GM21717 (cell line): ENCODE data around the gene ITGA4.

Experiments used
- ATAC-seq: cut with Tn5 transposase; IDR thresholded peaks from one replicate; pipeline ENCODE4 v1.9.1; 2021; ENCODE audit warnings: mild to moderate bottlenecking, moderate library complexity; ENCODE audit not compliant: unreplicated experiment

Gene ITGA4

DNA sequence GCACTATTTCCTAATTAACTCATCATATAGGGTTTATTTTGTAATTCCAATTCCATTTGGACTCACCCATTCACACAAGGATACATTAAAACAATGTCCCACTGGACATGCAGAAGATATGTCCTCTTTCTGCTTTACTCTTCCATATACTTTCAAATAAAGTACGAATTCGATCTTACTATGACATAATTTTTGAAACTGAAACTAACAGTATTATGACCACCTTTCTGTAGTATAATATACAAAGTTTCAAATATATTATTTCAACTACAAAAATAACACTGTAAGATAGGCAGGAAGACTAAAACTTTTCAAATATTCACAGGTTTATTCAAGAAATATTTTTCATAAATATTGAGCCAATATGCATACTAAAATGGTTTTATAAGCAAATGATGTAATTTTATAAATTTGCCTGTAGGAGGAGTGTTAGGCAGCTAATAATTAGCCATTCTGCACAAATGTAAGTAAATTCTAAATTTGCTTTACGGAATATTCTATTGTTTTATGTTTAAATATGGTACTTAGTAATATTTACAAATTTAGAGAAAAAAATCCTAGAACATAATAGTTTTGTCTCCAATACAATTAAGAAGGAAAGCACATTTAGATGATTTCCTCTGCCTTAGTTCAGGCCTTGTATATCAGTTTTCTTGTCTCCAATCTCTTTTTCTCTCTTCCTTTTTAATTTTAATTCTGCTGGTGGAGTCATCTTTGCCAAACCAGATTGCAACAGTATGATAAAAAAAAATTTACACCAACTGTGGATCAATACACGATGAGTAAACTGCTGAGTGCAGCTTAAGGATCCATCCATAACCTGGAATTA, 113.9 kb downstream of the ITGA4 start:
- ATAC-seq, result no peak

DNA sequence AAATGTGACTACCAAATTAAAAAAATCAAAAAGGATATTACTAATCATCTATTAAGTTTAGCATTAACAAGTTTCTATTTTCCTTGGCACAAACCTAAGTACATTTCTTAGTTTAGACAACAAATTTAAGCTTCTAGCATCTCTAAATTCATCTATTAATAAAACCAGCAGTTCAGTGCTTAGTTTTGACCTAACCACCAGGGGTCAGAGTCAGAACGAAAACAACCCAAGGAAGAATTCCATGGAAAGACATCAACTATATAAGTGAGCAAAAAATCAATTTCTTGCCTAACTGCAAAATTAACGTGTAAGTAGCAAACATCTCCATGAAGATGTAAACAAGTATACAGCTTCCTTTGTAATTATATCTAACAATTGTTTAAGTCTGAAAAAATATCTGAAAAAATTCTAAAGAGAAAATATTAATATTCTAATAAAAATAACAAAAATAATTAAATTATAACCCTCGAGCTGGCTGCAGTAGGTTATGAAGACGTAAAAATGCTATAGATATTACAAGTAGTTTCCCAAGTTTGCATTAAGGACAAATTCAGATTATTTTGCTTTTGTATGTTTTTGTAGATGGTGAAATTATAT, 116.1 kb downstream of the ITGA4 start:
- no peak for ATAC-seq

DNA sequence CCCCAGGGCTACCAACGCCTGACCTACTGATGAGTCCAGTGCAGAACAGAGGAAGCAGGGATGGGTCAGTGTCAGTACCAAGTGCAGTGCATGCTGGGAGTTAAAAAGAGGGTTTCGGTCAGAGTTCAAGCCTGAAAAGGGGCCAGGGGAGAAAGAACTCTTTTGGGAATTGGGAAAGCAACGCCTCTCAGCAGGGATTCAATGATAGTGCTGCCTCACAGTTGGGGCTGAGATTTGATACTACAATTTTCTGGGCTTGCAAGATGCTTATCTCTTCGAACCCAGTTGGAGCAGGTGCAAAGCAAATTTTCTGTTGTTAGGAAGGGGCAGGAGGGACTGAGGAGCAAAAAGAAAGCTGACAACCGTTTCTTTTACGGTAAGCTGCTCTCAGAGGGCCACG, 117.1 kb downstream of the ITGA4 start:
- no peak for ATAC-seq

DNA sequence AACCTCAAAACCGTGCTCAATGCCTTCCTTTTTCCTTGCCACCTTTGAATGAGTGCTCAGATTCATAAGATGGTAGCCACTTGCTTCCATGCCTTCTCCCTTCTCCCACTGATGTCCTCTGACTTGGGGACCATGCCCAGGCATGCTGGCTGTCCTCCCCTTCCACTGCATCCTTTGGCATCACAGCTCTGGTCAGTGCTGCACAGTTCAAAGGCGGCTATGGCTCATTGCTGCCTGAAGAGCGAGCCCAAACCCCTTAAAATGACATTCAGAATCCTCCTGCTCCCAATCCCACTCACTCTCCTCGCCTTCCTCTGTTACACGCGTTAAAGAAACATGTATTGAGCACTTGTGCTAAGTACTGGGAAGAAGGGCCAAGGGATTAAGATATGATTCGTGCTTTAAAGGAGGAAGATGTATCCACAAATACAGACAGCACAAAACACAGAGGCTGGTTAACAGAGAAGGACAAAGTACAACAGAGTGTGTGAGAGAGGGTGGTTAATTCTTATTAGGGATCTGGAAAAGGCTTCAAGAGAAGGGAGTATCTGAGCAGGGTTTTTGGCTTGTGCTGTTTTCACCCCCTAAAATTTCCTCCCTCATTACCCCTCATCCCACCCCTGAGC, 118.0 kb downstream of the ITGA4 start:
- no peak for ATAC-seq

DNA sequence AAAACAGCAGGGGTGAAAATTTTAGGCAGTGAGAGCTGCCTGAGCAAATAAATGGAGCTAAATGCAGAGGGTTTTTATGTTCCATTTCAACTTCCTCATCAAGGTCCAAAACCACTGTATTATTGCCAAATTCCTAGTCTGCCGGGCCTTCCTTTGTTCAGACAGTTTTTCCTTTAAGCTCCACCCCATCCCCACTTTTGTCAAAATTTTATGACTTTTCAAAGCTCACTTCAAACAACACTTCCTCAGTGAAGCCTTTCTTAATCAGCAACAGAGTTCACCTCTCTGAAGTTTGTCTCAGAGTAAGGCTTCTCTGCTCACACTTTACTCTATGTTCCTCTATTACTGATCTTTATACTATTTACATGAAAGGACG, 118.5 kb downstream of the ITGA4 start:
- no peak for ATAC-seq

DNA sequence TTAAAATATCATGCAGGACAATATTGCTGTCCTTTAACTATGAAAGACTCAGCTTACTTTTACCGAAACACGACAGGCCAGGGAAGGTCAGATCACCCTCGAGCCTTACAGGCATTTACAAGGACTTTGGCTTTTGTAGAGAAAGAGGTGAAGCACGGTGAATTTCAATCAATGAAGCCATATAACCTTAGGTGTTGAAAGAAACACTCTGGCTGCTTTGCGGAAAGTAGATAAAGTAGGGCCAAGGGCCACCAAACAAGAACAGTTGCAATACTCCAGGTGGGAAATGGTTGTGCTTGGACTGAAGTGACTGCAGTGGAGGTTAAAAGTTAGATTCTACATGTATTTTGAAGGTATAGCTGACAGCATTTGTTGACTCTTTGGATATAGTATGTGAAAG, 119.2 kb downstream of the ITGA4 start:
- no peak for ATAC-seq

DNA sequence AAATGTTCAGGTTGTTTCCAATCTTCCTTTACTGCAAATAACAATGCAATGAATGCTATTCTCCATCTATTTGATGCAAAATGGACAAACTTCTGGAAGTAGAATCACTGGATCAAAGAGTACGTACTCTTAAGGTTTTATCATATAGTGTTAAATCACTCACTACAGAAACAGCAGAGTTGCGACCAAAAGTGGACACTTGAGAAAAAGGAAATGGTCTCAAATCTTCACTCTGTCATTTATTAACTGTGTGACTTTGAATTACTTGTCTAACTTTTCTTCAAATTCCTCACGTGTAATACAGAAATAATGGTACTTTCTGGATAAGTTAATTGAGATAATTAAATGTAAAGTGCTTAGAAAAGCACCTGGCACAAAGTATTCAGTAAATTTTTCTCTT, 121.6 kb downstream of the ITGA4 start:
- ATAC-seq, result no peak

DNA sequence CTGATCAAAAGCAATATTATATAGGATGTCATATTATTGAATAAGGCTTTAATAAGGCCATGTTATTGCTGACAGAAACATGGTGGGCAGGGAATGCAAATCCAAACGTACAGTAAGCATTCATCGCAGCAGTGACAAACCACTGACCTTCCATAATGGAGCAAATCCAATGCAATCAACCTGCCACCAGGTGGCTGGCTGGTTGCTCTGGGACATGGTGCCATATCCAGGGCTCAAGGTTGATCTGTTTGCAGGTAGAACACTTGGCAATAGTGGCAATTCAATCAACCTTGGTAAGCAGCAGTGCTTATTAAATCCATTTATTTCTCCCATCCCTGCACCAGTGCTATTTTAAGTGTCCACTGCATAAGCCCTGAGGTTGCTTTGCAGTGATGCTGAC, 124.3 kb downstream of the ITGA4 start:
- no peak for ATAC-seq

DNA sequence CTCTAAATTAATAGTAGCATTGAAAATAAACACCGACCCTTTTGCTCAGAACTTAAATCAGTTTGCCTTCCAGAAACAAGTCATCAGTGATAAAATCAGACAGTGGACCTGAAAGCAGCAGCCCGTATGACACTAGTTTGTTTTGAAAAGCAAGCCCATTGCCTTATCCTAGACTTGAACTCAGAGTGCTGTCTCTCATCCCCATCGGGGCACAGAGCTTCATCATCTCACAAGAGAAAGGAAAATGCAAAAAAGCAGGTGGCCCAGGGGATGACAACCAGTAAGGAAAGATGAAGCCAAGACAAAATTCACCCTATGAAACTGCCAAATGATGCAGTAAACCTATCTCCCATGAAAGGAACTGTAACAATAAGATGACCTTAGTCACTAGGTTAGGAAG, 128.5 kb downstream of the ITGA4 start:
- no peak for ATAC-seq
